Suprapubic skin (tissue), 4 donors: Measurements from ENCODE around the gene C8B.

ENCODE experiments used
- EP300 ChIP-seq: sonication (generic); formaldehyde crosslinking; IDR thresholded peaks from one replicate; pipeline ENCODE4 v1.6.1; 2017; ENCODE audit warnings: antibody characterized with exemption
- POLR2AphosphoS5 ChIP-seq, 3 donors: sonication (generic); formaldehyde crosslinking; IDR thresholded peaks; one replicate each; pipeline ENCODE4 v1.6.1; 2017; ENCODE audit warnings: antibody characterized with exemption in 3 of 3
- TF ChIP-seq, protein P1 (sequence below), 2 donors: fragments of 200-600 bp in 1 of 2; fragments of 450-650 bp in 1 of 2; sonication (generic) in 1 of 2; IDR thresholded peaks; one replicate each; pipeline ENCODE4 v1.5.1; 2016 to 2019; ENCODE audit warnings: antibody characterized with exemption in 2 of 2, mild to moderate bottlenecking in 1 of 2, moderate library complexity in 1 of 2

DNA sequence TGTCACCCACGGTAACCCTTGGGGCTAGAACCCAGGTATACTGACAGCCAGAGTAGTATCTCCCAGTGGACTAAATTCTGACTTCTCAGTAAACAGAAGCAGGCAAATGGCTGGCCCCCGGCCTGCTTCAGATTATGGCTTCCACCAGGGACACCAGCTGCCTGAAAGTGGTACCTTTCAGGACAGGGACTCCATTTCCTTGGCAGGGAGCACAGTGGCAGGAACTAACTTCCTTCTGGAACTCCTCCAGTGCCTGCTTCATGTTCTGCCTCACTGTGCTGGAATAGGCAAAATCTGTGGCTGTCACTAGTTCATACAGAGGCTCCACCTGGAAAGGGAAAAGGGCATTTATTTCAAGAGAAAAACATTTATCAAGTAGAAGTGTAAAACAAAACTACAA, 32.7 kb downstream of the C8B start:
- TF ChIP-seq EP300, result no peak
- TF ChIP-seq, protein P1, sequence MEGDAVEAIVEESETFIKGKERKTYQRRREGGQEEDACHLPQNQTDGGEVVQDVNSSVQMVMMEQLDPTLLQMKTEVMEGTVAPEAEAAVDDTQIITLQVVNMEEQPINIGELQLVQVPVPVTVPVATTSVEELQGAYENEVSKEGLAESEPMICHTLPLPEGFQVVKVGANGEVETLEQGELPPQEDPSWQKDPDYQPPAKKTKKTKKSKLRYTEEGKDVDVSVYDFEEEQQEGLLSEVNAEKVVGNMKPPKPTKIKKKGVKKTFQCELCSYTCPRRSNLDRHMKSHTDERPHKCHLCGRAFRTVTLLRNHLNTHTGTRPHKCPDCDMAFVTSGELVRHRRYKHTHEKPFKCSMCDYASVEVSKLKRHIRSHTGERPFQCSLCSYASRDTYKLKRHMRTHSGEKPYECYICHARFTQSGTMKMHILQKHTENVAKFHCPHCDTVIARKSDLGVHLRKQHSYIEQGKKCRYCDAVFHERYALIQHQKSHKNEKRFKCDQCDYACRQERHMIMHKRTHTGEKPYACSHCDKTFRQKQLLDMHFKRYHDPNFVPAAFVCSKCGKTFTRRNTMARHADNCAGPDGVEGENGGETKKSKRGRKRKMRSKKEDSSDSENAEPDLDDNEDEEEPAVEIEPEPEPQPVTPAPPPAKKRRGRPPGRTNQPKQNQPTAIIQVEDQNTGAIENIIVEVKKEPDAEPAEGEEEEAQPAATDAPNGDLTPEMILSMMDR (IDR thresholded peaks at IDR 0.05), result no peak
- TF ChIP-seq POLR2AphosphoS5 (IDR thresholded peaks at IDR 0.05), result no peak
